Mammary epithelial cell (primary cell): ENCODE measurements around the gene ATP11A.

Experiments
- EZH2 ChIP-seq: IDR thresholded peaks from 2 replicates; pipeline ENCODE4 v1.6.1; 2012; ENCODE audit warnings: low read length, inconsistent platforms, borderline replicate concordance
- TF ChIP-seq, protein P1 (sequence below), 2 donors: IDR thresholded peaks in 1 of 2; conservative IDR thresholded peaks in 1 of 2; 2 replicates each; pipeline ENCODE4 v1.5.1; 2011 to 2012; ENCODE audit warnings: inconsistent platforms in 2 of 2, low read length in 2 of 2, mild to moderate bottlenecking in 2 of 2, control low read depth in 1 of 2, low read depth in 1 of 2; ENCODE audit not compliant: insufficient read depth in 1 of 2; ENCODE audit errors: extremely low read depth in 1 of 2

DNA sequence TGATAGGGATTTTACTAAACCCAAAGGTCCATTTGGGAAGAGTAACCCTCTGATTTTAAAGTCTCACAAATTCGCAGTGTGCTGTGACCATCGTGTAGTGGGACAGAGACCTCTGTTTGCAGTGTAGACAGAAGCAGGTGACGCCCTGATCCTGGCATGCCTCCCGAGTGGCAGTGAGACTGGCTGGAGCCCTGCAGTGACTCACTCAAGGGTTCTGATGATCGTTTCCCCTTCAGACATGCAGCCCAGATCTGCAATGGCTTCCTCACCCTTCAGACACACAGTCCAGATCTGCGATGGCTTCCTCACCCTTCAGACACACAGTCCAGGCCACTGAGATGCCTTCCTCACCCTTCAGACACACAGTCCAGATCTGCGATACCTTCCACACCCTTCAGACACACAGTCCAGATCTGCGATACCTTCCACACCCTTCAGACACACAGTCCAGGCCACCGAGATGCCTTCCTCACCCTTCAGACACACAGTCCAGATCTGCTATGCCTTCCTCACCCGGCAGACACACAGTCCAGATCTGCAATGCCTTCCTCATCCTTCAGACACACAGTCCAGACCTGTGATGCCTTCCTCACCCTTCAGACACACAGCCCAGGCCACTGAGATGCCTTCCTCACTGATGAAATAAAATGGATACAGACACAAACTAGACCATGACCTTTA, 125.2 kb downstream of the ATP11A start:
- TF ChIP-seq, protein P1, sequence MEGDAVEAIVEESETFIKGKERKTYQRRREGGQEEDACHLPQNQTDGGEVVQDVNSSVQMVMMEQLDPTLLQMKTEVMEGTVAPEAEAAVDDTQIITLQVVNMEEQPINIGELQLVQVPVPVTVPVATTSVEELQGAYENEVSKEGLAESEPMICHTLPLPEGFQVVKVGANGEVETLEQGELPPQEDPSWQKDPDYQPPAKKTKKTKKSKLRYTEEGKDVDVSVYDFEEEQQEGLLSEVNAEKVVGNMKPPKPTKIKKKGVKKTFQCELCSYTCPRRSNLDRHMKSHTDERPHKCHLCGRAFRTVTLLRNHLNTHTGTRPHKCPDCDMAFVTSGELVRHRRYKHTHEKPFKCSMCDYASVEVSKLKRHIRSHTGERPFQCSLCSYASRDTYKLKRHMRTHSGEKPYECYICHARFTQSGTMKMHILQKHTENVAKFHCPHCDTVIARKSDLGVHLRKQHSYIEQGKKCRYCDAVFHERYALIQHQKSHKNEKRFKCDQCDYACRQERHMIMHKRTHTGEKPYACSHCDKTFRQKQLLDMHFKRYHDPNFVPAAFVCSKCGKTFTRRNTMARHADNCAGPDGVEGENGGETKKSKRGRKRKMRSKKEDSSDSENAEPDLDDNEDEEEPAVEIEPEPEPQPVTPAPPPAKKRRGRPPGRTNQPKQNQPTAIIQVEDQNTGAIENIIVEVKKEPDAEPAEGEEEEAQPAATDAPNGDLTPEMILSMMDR (conservative IDR thresholded peaks at IDR 0.05 in 1 of 2, IDR thresholded peaks at IDR 0.05 in 1 of 2; ENCODE audit: extremely low read depth in 1 of 2, insufficient read depth in 1 of 2, low read depth in 1 of 2, low read length in 2 of 2), result no peak
- TF ChIP-seq EZH2, result no peak
